ENCODE data around the gene TMCO4. TPM values are rescaled to one million over a fixed set of nuclear protein-coding genes. Genes with fewer than 3 reads are reported as not detected.

The TMCO4 gene
- total and polyA plus RNA-seq, 10 of the 15 experiments (the other 5 are each of a cell fraction or from before 2014, with no cell fraction given) = 2.4 to 20.8 (median 13.0) TPM

DNA sequence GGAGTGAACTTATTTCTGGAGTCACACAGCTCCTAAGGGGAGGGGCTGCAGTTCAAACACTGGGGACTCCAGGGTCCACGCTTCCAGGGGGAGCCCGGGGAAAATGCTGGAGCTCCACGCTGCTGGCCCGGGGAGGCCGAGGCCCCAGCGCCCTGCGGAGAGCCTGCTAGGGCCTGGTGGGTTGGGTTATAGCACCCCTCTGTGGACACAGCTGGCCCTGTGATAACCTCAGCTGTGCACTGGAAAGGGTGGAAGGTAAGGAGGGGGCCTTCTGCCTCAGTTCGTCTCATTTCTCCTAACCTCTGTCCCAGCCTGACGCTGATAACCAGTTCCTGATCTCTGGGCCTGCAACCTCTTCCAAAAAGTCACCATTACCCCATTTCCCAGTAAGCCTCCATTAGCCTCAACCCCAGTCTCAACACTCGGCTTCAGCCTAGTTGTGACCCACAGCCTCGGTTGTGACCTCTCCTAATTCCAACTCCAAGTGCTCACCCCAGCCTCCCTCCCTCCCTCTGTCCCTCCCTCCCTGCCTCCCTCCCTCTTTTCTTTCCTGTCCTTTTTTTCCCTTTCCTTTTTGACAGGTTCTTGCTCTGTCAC, 148.5 kb downstream of the TMCO4 start:
- no peaks in the 10 kb centered on the region for H3K36me3 ChIP-seq (ENCODE audit: control insufficient read depth in 2 of 2, insufficient read depth in 2 of 2, low read length in 1 of 2)
- no peak overlapping the region for H3K9ac ChIP-seq (ENCODE audit: control insufficient read depth, insufficient read depth, low read length)
- CTCF ChIA-PET = interaction anchor here (0.6 to 3.1 kb wide), 29 partner anchors 10 to 1088 kb away, joined by 3 to 14 read pairs (median 3); no protein-coding TSS in a partner anchor
- no peak overlapping the region for H3K27ac ChIP-seq (ENCODE audit: control insufficient read depth, insufficient read depth)
- H4K20me1 ChIP-seq (ENCODE audit: control insufficient read depth, insufficient read depth) = no peaks in the 10 kb centered on the region
- ATAC-seq (peak; percentile 81), FAIRE-seq (no peak), DNase-seq (ENCODE audit: low read depth, low spot score) (no peak)
- in situ Hi-C loops (cut with MboI) = no loop called here
- TF ChIP-seq TAF1 (IDR thresholded peaks at IDR 0.05; ENCODE audit: borderline replicate concordance, low read depth, low read length) (no peak), YY1 (IDR thresholded peaks at IDR 0.05; ENCODE audit: low read depth, low read length) (0 out of 2 replicates have a peak, but pooled peaks have one; percentile 24), RAD21 (IDR thresholded peaks at IDR 0.05; ENCODE audit: insufficient read depth, low read depth, low read length) (peak; percentile 83), SMC3 (IDR thresholded peaks at IDR 0.05; ENCODE audit: borderline replicate concordance, low read length) (peak; percentile 55; the same call in 1 of the 2 replicates), CTCF (IDR thresholded peaks at IDR 0.05 in 2 of 3, conservative IDR thresholded peaks at IDR 0.05 in 1 of 3; ENCODE audit: control insufficient read depth in 2 of 3, extremely low read depth in 1 of 3, insufficient read depth in 1 of 3, low read depth in 3 of 3, low read length in 3 of 3) (peak; percentile 59 to 86 (median 74)), BRCA1 (IDR thresholded peaks at IDR 0.05; ENCODE audit: low read depth, low read length) (no peak)
- no peaks in the 10 kb centered on the region; a peak in 1 of 4 replicates for H3K27me3 ChIP-seq (replicated peaks in 1 of 2; ENCODE audit: control insufficient read depth in 2 of 2, insufficient read depth in 2 of 2, low read length in 1 of 2)
- BruUV-seq (replicated peaks) = no TSS peak
- H3K4me3 ChIP-seq = no peak overlapping the region
- H2AFZ ChIP-seq (ENCODE audit: control insufficient read depth, low read depth, low read length) = no peak overlapping the region; the same call in 1 of the 2 replicates
- no peaks in the 10 kb centered on the region for H3K4me1 ChIP-seq (ENCODE audit: control insufficient read depth, insufficient read depth, low read length)
- POLR2A ChIA-PET = no interaction called here
- SMC1A ChIA-PET (ENCODE audit: uncharacterized antibody, unreplicated experiment) = interaction anchor here (1.0 to 1.2 kb wide), 4 partner anchors 15 to 260 kb away, joined by 3 read pairs; no protein-coding TSS in a partner anchor
- H3K4me2 ChIP-seq (ENCODE audit: control insufficient read depth, insufficient read depth) = no peak overlapping the region
- RAD21 ChIA-PET (ENCODE audit: unreplicated experiment) = interaction anchor here (0.6 to 2.1 kb wide), 12 partner anchors 9 to 482 kb away, joined by 3 to 11 read pairs (median 4); a partner anchor contains a TSS
- no peaks in the 10 kb centered on the region for H3K9me3 ChIP-seq (replicated peaks; ENCODE audit: control insufficient read depth, insufficient read depth, low read length)
- H3K79me2 ChIP-seq (ENCODE audit: control insufficient read depth, insufficient read depth, low read length) = no peaks in the 10 kb centered on the region
- intact Hi-C loops (cut with micrococcal nuclease; ENCODE audit: unreplicated experiment) = loop anchor here (1.0 to 10.0 kb wide), 5 partner anchors 164 to 399 kb away; partner anchors contain the start of genes AKR7A2, CAPZB, EMC1 and MRTO4
- 38% methylated on average over 11 of the region's 11 CpGs for WGBS (ENCODE audit: insufficient coverage, insufficient replicate concordance, low lambda C conversion rate, missing lambda C conversion rate)
